Activated CD8-positive, alpha-beta memory T cell treated with anti-CD3 and anti-CD28 coated beads, Interleukin-2, amount 50 U/mL, for 4 hours (primary cell): ENCODE results near the gene OR52H1.
"Not testable (repeated sequence)": the region's sequence is repeated elsewhere in the genome, so short reads cannot be mapped to it uniquely, and the experiment has no call there.

ENCODE experiments used
- DNase-seq: peaks from one replicate; pipeline ENCODE4 v3.0.0-alpha.2; 2020

Gene OR52H1

DNA sequence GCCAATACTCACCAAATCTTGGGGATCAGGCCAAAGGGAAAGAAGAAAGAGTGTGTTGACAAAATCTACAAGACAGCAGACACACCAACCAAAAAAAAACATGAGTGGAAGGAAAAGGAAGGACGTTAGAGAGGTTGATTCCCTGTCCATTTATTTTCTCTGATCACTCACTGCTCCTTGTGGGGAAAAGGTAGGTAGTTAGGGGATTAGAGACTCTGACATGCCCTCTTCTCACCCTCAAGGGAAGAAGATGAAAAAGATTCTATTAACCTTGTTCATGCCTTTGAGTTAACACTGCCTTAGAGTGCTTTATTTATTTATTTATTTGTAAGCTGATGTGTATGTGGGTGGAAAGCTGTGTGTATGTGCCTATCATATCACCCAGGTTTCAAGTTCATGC lies at the start of gene OR52H1:
Gene OR52H1, minus strand, starts transcription at position 101 of the 400 bp plus-strand sequence. CDS start 3,035 bp downstream, outside the sequence.
- DNase-seq, result no peak

DNA sequence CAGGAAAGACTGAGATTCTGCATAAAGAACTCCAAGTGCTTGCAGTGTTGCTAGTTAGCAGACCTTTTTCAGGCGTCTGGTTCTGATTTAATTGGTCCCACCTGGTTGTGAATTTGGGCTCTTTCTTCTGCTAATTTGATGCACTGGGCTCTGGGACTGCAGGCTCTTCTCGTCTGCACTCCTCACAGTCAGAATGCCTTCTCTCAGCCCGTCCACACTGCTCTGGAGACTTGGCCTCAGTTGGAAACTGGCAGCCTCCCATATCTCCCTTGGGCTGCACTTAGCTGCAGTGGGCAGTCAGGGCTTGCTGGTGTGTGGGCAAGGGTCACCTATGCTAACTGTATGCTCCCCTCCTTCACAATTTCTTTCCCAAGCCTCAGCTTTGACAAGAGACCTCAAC lies 49.6 kb upstream of the OR52H1 start:
- DNase-seq, result no peak

DNA sequence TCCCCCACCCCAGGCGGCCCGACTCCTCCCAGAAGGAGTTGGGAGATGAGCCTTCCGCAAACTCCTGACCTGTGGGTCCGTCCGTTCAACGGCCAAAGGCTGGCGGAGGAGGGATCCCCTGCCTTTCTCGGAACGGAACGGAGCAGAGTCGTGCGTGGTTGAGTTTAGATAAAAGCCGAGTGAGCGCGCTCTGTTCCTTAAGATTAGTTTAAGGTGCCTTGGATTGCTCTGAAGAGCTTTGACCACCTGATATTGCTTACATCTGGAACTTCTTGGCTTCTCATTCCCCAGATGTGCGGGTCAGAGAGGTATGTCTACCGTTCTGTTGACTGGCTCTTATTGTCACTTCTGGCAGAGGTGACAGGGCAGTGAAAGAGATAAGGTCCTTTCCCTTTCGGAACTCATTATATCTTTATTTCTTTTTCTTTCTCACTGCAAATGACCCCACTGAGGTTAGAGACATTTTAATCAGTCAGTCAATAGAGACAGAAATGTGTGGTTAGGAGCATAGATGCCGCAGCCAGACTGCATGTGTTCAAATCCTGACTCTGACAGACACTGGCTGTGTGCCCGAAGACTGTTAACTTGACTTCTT lies 48.4 kb upstream of the OR52H1 start, which contains the start of gene TRIM6:
Gene TRIM6, plus strand, starts transcription at position 31 of the 595 bp plus-strand sequence. Its CDS starts 261 bp downstream, at position 292.
- DNase-seq, result no peak

DNA sequence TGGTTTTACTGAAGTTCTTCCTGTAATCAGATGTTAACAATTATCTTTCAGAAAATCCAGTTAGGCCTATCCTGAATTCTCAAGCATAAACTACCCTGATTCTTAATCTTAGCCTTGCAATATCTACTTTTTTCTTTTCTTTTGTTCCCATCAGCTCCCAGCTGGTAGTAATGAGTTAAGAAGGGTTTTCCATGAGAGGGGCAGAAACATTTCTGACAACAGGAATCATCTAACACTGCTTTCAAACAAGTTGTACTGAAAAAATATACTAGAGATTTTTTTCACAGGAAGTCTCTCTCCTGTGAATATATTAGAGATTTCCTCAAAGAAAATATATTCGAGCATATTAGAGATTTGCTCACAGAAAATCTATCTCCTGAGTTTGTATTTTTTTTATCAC lies 44.8 kb upstream of the OR52H1 start:
- DNase-seq, result no peak

DNA sequence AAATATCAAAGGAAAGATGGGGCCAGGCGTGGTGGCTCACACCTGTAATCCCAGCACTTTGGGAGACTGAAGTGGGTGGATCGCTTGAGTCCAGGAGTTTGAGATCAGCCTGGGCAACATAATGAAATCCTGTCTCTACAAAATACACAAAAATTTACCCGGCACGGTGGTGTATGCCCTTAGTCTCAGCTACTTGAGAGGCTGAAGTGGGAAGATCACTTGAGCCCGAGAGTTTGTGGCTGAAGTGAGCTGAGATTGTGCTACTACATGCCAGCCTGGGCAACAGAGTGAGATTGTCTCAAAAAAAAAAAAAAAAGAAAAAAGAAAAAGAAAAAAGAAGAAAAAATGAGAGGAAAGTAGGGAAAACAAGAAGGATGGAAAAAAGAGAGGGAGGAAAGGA lies 44.3 kb upstream of the OR52H1 start:
- no peak for DNase-seq

DNA sequence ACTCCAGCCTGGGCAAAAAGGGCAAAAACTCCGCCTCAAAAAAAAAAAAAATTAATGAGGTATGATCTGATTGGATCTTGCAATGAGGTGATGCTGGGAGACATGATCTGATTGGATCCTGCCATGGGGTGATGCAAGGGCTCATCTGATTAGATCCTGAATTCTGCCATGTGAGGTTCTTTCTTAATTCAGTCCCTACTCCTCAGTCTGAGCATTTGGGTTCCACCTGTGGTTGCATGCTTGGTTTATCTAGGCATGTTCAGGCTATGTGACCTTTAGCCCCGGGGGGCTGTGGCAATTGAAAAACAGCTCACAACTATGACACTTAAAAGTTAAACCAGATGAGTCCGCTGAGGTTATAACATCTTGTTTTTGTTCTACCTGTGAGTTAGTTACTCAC lies 43.3 kb upstream of the OR52H1 start:
- DNase-seq, result no peak

DNA sequence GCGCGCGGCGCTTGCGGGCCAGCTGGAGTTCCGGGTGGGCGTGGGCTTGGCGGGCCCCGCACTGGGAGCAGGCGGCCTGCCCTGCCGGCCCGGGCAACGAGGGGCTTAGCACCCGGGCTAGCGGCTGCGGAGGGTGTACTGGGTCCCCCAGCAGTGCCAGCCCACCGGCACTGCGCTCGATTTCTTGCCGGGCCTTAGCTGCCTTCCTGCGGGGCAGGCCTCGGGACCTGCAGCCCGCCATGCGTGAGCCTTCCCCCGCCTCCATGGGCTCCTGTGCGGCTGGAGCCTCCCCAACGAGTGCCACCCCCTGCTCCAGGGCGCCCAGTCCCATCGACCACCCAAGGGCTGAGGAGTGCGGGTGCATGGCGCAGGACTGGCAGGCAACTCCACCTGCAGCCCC lies 41.6 kb upstream of the OR52H1 start:
- not testable (repeated sequence) for DNase-seq

DNA sequence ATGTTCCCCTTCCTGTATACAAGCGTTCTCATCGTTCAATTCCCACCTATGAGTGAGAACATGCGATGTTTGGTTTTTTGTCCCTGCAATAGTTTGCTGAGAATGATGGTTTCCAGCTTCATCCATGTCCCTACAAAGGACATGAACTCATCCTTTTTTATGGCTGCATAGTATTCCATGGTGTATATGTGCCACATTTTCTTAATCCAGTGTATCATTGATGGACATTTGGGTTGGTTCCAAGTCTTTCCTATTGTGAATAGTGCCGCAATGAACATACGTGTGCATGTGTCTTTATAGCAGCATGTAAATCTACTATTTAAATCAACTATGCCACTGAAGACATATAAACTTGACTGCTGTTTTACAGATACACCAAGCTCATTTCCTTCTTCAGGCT lies 36.1 kb upstream of the OR52H1 start:
- not testable (repeated sequence) for DNase-seq

DNA sequence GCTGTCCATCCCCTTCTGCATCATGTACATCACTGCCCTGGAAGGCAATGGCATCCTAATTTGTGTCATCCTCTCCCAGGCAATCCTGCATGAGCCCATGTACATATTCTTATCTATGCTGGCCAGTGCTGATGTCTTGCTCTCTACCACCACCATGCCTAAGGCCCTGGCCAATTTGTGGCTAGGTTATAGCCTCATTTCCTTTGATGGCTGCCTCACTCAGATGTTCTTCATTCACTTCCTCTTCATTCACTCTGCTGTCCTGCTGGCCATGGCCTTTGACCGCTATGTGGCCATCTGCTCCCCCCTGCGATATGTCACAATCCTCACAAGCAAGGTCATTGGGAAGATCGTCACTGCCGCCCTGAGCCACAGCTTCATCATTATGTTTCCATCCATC lies 32.7 kb upstream of the OR52H1 start:
- DNase-seq, result no peak

DNA sequence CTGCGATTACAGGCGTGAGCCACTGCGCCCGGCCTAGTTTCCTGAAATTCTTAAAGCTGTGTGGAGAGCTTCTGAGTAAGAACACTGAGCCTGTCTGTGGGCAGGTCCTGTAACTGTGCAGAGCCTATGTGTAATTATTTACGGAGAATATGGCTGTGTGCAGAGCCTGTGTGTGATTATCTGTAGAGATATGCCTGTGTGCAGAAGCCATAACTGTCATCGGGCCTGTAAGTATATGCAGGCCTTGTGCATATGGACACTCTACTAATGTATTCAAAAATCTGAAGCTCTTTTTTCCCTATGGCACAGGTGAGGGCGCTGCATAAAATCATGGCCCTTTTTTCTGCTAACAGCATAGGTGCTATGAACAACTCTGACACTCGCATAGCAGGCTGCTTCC lies 32.2 kb upstream of the OR52H1 start, which contains the start of gene OR52B6:
Gene OR52B6, plus strand, starts transcription at position 301 of the 400 bp plus-strand sequence. Its CDS starts 0 bp downstream, at position 301.
- no peak for DNase-seq

DNA sequence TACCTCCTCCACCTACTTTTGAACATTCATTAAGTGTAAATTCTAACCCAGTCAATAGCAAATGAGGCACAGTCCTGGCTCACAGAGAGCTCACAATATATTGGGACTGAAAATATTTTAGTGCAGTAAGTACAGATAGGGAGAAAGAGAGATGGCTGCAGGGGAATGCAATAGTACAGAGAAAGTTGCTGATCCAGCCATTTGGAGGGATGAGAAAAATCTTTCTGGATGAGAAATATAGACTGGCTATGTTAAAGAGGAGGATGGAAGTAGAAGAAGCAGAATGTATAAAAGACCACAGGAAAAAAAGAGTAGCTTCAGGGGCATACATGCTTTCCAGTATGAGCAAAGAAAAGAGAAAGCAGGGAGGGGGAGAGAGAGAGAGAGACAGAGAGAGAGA lies 28.8 kb upstream of the OR52H1 start:
- no peak for DNase-seq

DNA sequence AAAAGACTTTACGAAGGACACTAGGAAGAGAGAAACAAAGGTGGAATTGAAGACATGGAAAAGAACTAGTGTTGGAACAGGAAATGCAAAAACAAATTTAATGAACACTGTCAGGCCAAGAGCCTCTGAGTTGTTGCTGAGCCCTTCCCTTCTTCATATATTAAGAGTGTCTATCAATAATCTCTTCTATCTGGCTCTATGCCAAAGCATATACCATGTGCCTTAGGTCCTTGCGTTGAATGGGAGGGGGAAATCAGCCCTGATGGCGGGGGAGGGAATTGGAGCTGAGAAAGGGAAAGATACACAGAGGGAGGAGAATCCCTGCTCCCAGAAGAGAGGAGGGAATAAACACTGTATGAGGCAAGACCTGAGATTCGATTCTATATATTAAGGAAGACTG lies 26.8 kb upstream of the OR52H1 start:
- no peak for DNase-seq

DNA sequence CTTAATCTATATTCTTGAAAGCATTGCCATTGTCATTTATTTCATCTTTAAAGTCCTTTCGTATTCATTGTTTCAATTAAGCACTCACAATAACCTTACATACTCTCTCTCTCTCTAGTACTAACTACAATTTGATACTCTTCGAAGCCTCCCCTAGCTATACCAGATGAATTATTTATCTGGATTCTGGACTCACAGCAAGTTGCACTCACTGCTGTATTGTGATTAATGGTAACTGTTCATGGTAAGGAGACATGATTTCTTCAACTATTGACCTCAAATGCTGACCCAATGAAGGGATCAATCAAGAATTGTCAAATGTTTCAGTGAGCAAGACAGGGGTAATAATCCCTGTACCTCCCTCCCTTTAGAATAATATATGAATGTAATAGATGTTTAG lies 26.3 kb upstream of the OR52H1 start:
- DNase-seq, result no peak

DNA sequence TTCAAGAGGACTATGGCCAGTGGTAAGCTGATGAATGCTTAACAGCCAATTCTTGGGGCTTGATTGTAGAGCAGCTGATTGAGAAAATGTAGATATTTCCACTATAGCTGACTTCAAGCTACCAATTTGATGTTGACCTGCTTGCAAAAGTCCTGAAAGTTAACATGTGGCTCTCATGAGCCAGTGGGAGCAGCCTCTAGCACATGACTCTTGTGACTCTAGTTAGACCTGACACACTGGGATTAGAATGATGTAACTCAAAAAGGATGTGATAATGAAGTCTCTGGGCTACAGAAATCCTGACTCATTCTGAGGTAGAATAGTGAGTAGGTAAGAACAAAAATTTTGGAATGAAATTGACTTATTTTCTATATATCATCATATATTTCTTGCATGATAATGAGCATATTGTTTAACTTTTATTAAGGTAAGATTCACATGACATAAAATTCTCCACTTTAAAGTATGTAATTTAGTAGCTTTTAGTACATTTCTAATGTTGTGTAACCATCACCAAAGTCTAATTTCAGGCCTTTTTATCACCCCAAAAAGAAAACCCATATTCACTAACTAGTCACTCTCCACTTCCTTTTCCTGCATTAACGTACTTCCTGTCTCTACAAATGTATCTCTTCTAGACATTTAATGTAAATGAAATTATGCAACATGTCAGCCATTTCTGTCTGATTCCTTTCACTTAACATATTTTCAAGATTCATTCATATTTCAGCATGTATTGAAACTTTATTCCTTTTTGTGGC lies 16.1 kb upstream of the OR52H1 start:
- no peak for DNase-seq

DNA sequence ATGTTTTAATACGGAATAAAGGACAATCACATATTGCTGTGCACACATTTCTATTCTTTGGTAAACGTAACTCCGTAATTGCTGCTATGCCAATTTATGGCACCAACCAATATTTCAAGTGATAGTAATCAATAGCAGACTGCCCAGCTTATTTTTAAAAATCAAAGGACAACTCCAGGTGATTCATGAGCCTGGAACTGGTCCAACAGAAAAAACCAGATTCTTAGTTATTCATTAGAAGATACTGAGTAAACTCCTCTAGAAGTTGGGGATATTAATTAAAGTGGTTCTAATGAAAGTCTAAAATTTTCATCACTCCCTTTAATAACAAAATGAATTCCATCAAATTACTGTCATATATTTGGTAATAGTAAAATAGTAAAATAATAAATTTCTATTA lies 9.4 kb upstream of the OR52H1 start:
- no peak for DNase-seq

DNA sequence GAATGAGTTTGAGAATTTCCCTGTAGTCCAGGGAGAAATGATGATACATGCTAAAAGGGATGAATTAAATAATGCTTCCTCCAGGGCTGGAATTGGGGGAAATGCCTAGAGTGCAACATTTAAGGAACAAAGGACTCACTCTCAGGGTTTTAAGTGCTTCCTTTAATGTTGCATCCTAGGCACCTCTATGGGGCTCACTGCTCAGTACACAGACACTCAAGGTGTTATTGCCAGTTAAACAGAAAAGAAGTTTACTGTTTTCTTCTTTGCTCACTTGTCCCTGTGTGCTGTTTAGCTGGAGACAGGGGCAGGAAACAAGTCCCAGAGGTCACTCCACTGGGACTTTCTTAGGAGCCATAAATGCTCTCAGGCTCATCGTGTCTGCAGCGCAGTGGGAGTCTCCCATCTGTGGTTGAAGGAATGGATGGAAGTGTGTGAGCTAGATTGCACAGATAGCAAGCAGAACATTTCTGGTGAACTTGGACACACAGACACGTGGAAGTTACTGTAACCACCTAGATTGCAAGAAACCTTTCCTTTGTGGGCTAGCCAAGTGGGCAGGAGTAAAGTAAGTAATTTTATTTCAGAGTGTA lies 8.4 kb upstream of the OR52H1 start:
- DNase-seq, result no peak

DNA sequence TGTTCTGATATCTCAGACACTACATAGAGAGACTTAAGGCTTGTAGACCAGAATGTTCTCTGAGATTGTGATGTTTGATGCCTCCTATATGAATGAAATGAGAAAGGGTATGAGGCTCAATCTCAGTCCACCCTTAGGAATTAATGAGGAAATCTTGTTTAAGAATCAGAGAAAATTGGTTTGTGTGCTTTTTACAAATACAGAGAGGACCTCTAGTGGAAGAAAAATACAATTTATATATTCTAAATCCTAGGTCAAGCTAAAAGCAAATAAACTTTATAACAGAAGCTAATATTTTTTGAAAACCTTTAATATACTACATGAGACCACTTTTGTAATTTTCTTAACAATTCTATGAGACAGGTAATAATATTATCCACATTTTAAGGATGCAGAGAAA lies 5.0 kb upstream of the OR52H1 start:
- no peak for DNase-seq

DNA sequence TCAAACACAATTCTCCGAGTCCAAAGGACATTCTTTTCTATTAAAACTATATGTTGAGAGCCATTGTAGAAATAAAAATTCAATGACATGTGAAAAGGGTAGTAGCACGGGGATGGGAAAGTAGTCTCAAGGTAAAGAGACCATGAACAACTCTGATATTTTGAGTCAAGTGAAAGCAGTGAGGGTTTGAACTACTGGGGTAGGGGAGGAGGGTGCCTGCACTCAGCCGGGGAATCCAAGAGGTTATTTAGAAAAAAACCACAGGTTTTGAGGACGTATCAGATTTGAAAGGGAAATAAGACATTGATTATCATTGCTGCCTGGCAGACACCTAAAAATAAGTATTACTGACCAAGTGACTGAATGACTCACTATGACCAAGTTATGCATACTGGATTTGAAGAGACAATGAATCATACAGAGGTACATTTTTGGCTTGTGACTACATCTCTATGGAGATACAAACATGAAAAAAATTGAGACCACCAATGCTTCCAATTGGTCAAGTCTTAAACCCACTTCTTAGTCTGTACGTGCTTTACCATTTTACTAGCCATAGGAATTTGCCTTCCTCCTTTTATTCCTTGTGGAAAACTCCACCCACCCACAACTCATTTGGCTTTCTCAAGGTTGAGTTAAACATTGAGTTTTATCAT lies 2.2 kb upstream of the OR52H1 start:
- no peak for DNase-seq

DNA sequence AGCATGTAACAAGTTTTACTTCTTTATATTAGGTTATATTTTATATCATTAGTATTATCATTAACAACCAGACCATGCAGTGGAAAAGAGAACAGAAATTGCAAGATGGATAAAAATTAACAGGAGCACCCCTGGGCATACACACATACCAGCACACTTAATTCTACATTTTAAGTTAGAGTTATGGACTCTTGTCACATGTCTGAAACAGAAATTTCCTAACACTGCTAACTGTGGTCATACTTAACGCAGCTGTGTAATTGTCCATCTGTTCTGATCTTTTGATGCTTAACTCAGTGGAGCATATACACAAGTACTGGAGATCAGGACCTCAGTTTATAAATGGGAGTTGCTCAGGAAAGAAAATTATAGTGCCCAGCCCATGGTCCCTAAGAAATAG lies 358 bp downstream of the OR52H1 start:
- no peak for DNase-seq

DNA sequence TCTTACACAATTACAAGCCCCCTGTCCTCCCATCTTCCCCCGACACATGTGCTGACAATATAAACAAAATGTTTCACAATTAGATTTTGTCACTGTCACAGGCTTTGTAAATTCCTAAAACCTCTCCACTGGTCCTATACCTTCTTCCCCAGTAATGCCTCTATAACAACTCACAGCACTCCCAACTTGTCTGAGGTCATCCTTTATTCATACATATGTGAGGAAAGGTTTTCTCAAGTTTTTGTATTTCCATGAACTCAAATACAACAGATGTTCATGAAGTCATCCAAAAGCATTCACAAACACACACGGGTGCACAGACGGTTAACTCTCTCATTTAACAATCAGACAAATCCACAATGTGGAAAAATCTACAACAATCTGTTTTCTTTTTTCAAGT lies 1.9 kb downstream of the OR52H1 start:
- DNase-seq, result no peak

DNA sequence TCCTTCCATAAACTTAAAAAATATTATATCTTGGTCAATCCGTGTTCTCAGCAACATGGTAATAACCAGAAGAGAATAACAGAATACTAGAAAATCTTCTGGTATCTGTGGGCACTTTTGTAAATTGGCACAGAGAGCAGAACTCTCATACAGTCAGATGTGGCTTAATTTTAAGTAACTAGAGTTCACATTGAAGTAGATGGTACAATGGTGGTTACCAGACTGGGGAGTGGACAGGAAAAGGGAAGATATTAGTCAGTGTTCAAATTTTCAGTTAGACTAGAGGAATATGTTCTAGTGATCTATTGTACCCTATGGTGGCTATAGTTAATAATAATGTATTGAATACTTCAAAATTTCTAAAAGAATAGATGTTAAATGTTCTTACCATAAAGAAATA lies 6.9 kb downstream of the OR52H1 start:
- DNase-seq, result no peak

DNA sequence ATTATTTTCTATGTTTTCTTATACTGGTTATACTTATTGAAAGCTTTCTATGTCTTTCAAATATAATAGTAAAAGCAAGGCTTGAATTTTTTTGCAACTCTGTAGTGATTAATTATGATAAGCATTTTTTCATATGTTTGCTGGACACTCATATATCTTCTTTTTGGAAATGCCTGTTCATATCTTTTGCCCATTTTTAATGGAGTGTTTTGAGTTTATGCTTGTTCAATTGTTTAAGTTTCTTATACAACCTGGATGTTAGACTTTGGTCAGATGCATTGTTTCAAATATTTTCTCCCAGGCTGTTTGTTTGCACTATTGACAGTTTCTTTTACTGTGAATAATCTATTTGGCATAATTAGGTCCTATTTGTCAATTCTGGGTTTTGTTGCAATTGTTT lies 11.9 kb downstream of the OR52H1 start:
- DNase-seq, result no peak

DNA sequence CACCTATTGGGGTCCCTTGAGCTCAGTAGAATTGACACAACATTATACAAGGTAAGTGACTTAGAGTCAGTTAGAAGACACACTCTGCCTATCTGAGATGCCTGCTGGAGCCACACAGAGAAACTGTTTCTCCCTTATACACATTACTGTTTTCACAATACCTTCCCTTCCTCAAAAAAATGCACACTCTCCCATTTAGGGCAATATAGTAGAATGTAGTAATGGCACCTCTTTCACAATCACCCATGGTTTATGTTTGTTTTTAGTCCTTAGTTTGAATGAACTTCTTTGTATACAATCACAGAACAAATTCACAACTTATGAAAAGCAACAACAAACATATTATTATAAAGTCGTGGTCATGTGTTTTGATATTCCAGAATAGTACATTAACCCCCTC lies 14.3 kb downstream of the OR52H1 start:
- DNase-seq, result no peak
